ENCODE results near the gene ROR2. TPM values are rescaled to one million over a fixed set of nuclear protein-coding genes. Genes with fewer than 3 reads are reported as not detected.

The ROR2 gene
- total and polyA plus RNA-seq, 10 donors = 0.65 to 15.6 (median 6.0) TPM

DNA sequence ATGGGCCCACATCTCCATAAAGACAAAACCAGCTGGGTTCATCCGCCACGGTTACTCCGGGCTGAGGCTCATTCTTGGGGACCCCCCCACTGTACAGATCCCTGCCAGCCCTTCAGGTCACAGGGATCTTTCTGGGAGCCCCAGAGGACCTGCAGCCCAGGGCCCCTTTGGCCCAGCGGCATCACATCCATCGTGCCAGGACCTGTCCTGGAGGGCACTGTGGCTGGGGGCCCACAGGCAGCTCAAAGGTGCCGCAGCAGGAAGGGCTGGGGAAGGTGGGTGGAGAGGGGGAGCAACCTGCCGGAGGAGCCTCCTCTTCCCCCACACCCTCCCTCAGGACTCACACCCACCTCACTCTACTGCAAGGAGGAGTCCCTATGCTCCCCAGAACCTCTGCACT, 252.8 kb downstream of the ROR2 start:
- intact Hi-C loops (cut with DNase I; ENCODE audit: low total_unique reads) = no loop called here
- TF ChIP-seq, protein P1, sequence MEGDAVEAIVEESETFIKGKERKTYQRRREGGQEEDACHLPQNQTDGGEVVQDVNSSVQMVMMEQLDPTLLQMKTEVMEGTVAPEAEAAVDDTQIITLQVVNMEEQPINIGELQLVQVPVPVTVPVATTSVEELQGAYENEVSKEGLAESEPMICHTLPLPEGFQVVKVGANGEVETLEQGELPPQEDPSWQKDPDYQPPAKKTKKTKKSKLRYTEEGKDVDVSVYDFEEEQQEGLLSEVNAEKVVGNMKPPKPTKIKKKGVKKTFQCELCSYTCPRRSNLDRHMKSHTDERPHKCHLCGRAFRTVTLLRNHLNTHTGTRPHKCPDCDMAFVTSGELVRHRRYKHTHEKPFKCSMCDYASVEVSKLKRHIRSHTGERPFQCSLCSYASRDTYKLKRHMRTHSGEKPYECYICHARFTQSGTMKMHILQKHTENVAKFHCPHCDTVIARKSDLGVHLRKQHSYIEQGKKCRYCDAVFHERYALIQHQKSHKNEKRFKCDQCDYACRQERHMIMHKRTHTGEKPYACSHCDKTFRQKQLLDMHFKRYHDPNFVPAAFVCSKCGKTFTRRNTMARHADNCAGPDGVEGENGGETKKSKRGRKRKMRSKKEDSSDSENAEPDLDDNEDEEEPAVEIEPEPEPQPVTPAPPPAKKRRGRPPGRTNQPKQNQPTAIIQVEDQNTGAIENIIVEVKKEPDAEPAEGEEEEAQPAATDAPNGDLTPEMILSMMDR (IDR thresholded peaks at IDR 0.05 in 8 of 11, conservative IDR thresholded peaks at IDR 0.05 in 3 of 11) = no peak
- no peak for TF ChIP-seq POLR2A (IDR thresholded peaks at IDR 0.05)
- no peak for TF ChIP-seq POLR2AphosphoS5 (IDR thresholded peaks at IDR 0.05)
- no peak for DNase-seq

DNA sequence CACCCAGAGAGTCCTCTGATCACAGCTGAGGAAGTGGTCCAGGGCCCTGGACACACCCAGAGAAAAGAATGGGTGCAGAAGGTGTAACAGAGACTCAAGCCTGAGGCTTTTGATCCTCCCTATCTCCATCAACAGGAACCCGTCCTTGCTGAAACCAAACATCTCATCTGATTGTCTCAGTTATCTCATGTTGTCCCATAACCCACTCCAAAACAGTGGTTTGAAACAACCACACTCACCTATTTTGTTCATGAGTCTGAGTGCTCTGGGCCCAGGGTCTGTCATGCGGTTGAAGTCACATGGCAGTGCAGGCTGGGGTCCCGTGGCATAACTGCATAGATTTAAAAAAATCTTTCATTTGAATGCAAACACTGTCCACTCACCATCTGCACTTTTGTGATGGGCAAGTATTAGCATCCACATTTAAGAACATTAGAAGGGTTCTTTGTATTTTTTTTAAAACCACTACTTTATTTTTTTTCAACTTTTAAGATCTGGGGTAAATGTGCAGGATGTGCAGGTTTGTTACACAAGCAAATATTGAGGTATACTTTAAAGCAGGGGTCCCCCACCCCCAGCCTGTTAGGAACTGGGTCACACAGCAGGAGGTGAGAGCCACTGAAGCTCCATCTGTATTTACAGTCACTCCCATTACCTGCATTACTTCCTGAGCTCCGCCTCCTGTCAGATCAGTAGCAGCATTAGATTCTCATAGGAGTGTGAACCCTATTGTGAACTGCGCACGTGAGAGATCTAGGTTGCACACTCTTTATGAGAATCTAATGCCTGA, 255.8 kb downstream of the ROR2 start:
- no peaks in the 10 kb centered on the region for H3K27me3 ChIP-seq (replicated peaks in 1 of 7)
- intact Hi-C loops (cut with DNase I; ENCODE audit: low total_unique reads) = no loop called here

More for the DNA sequence above, 252.8 kb downstream of the ROR2 start:
- peaks cover 0 to under 1% (median 0%) of the 10 kb centered on the region in 8 donors for H3K9me3 ChIP-seq
- H3K4me3 ChIP-seq = no peak overlapping the region
- no peaks in the 10 kb centered on the region for H3K36me3 ChIP-seq
- no peak overlapping the region for H3K27ac ChIP-seq
- no peaks in the 10 kb centered on the region for H3K27me3 ChIP-seq (replicated peaks in 1 of 7)
- 85 to 98% (median 90%) methylated on average over 3 to 7 of the region's 7 CpGs for WGBS, 5 donors
- H3K4me1 ChIP-seq = no peaks in the 10 kb centered on the region

DNA sequence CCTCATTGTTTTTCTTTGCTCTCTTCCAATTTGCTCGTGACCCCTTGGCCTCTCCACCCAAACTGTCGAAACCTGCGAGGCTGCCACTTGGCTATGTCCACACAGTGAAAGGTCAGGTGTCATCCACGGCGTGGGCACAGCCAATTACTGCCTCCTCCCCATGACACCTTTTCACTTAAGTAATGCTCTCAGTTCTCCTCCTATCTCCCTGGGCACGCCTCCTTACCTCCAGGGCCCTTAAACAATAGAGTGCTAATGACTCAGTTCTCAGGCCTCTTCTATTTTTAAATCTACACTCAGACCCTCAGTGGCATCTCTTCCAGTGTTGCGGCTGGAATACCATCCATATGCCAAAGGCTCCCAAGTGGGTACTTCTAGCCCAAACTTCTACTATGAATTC, 256.8 kb downstream of the ROR2 start:
- no peak for DNase-seq
- H3K4me1 ChIP-seq = no peaks in the 10 kb centered on the region
- H3K4me3 ChIP-seq = no peak overlapping the region
- 75 to 90% (median 83%) methylated on average over 7 of the region's 7 CpGs for WGBS, 5 donors
- no peaks in the 10 kb centered on the region for H3K27me3 ChIP-seq (replicated peaks in 1 of 7)
- intact Hi-C loops (cut with DNase I; ENCODE audit: low total_unique reads) = no loop called here
- H3K36me3 ChIP-seq = no peaks in the 10 kb centered on the region
- H3K9me3 ChIP-seq = no peaks in the 10 kb centered on the region
- TF ChIP-seq POLR2A (IDR thresholded peaks at IDR 0.05) (no peak), POLR2AphosphoS5 (IDR thresholded peaks at IDR 0.05) (no peak)
- TF ChIP-seq, protein P1 (IDR thresholded peaks at IDR 0.05 in 8 of 11, conservative IDR thresholded peaks at IDR 0.05 in 3 of 11) = no peak
- no peak overlapping the region for H3K27ac ChIP-seq

More for the DNA sequence above, 255.8 kb downstream of the ROR2 start:
- no peak for DNase-seq
- Histone ChIP-seq H3K36me3 (no peaks in the 10 kb centered on the region), H3K4me1 (no peaks in the 10 kb centered on the region), H3K4me3 (no peak overlapping the region), H3K27ac (no peak overlapping the region), H3K9me3 (no peaks in the 10 kb centered on the region)
- 76 to 93% (median 82%) methylated on average over 6 of the region's 6 CpGs for WGBS, 5 donors
- TF ChIP-seq, protein P1 (IDR thresholded peaks at IDR 0.05 in 8 of 11, conservative IDR thresholded peaks at IDR 0.05 in 3 of 11) = no peak
- TF ChIP-seq POLR2A (IDR thresholded peaks at IDR 0.05) = no peak
- no peak for TF ChIP-seq POLR2AphosphoS5 (IDR thresholded peaks at IDR 0.05)

DNA sequence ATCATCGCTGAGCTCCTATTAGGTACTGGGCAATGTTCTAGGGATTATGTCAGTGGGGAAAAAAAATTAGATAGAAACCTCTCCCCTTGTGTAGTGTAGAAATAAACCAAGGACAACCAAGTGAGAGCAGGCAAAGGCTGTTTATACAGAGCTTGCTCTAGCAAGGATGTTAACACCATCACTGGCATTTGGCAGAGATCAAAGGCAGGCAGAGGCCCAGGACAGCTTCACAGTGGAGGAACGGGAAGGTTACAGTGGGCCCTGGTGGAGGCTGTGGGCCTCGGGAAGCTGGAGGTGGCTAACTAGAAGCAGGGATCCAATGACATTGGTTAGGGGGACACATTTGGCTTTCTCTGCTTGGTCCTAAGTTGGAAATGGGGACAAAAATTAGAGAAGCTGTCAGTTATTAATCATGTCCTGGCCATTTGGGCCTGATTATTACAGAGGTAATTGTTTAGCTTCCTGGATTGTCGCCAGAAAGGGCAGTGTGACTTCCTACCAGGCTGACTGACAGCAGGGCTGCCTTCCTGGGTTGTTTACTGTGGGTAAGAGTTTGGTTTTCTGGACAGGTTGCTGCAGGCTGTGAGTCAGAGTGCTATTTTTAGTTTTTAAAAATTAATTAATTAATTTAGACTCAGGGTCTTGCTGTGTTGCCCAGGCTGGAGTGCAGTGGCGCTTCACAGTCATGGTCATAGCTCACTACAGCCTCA, 259.3 kb downstream of the ROR2 start:
- TF ChIP-seq POLR2A (IDR thresholded peaks at IDR 0.05) (no peak), POLR2AphosphoS5 (IDR thresholded peaks at IDR 0.05) (no peak)
- TF ChIP-seq, protein P1 (IDR thresholded peaks at IDR 0.05 in 8 of 11, conservative IDR thresholded peaks at IDR 0.05 in 3 of 11) = no peak
- 66 to 78% (median 71%) methylated on average over 5 of the region's 5 CpGs for WGBS, 5 donors
- H3K27me3 ChIP-seq (replicated peaks in 1 of 7) = no peaks in the 10 kb centered on the region
- H3K9me3 ChIP-seq = no peaks in the 10 kb centered on the region
- H3K4me1 ChIP-seq = no peaks in the 10 kb centered on the region
- intact Hi-C loops (cut with DNase I; ENCODE audit: low total_unique reads) = no loop called here
- H3K36me3 ChIP-seq = no peaks in the 10 kb centered on the region
- DNase-seq = no peak
- no peak overlapping the region for H3K27ac ChIP-seq
- H3K4me3 ChIP-seq = no peak overlapping the region
